Panc1 (cell line): Measurements from ENCODE around the gene CFAP74. TPM values are rescaled to one million over a fixed set of nuclear protein-coding genes. Genes with fewer than 3 reads are reported as not detected.

ENCODE experiments used
- ATAC-seq: fragments of 200-7000 bp; cut with Tn5 transposase; 2 replicates; pipeline ENCODE4 v1.9.1; 2020; ENCODE audit warnings: mild to moderate bottlenecking, moderate library complexity
- BruUV-seq: library from RNA; stranded (reverse); fragments of 400-500 nt; replicated peaks from 2 replicates; lab custom pipeline; 2021; lab: Mats Ljungman, UMichigan
- CTCF ChIA-PET: fragments of 300-600 bp; sonication (Branson Sonifier 250); formaldehyde crosslinking; loops from one replicate; lab custom pipeline; 2022; ENCODE audit warnings: antibody characterized with exemption; lab: Charles Lee
- POLR2A ChIA-PET: fragments of 300-600 bp; sonication (Branson Sonifier 250); formaldehyde crosslinking; loops from one replicate; lab custom pipeline; 2022; ENCODE audit warnings: antibody characterized with exemption; lab: Charles Lee
- DNase-seq: peaks from one replicate; pipeline ENCODE4 v3.0.0-alpha.2; 2010; ENCODE audit warnings: low read depth, low spot score
- H3K27ac ChIP-seq: 2 replicates; pipeline ENCODE4 v1.5.1; 2011; ENCODE audit warnings: mild to moderate bottlenecking, low read length, inconsistent platforms
- H3K27me3 ChIP-seq: fragments of 200-500 bp; sonication (Bioruptor generic); 2 replicates; pipeline ENCODE4 v1.6.0; 2014; ENCODE audit warnings: low read length, inconsistent platforms; ENCODE audit not compliant: control insufficient read depth, insufficient read depth
- H3K36me3 ChIP-seq: fragments of 200-500 bp; sonication (Bioruptor generic); 2 replicates; pipeline ENCODE4 v1.5.1; 2014; ENCODE audit warnings: inconsistent platforms, mild to moderate bottlenecking, low read length, moderate library complexity; ENCODE audit not compliant: control insufficient read depth, insufficient read depth
- H3K4me1 ChIP-seq: 2 replicates; pipeline ENCODE4 v1.5.1; 2011; ENCODE audit warnings: inconsistent platforms, mild to moderate bottlenecking, low read length, moderate library complexity; ENCODE audit not compliant: control insufficient read depth, insufficient read depth
- H3K4me3 ChIP-seq, 2 experiments: 2 replicates each; pipeline ENCODE4 v1.5.1; 2011 to 2012; ENCODE audit warnings: low read depth in 2 of 2, low read length in 2 of 2, mild to moderate bottlenecking in 2 of 2, inconsistent platforms in 1 of 2, moderate library complexity in 1 of 2
- H3K9me3 ChIP-seq: fragments of 200-500 bp; sonication (Bioruptor generic); 2 replicates; pipeline ENCODE4 v1.5.1; 2014; ENCODE audit warnings: low read depth, mild to moderate bottlenecking, inconsistent platforms, low read length, moderate library complexity; ENCODE audit not compliant: control insufficient read depth, insufficient read depth
- CTCF ChIP-seq: fragments of 450-650 bp; IDR thresholded peaks from 2 replicates; pipeline ENCODE4 v1.5.1; 2017; ENCODE audit warnings: mild to moderate bottlenecking
- POLR2AphosphoS5 ChIP-seq: IDR thresholded peaks from 2 replicates; pipeline ENCODE4 v1.6.1; 2012; ENCODE audit warnings: mild to moderate bottlenecking, low read depth, low read length, moderate library complexity
- REST ChIP-seq, 2 experiments: IDR thresholded peaks; 2 replicates each; pipeline ENCODE4 v1.6.1; 2011 to 2012; ENCODE audit warnings: low read depth in 2 of 2, control low read depth in 1 of 2, low read length in 1 of 2, mild to moderate bottlenecking in 1 of 2, moderate library complexity in 1 of 2; ENCODE audit not compliant: insufficient read depth in 1 of 2
- SIN3A ChIP-seq: IDR thresholded peaks from 2 replicates; pipeline ENCODE4 v1.6.1; 2012; ENCODE audit warnings: low read depth, mild to moderate bottlenecking, low read length, moderate library complexity, borderline replicate concordance; ENCODE audit not compliant: insufficient read depth
- TCF7L2 ChIP-seq: IDR thresholded peaks from 2 replicates; pipeline ENCODE4 v1.6.1; 2011; ENCODE audit warnings: mild to moderate bottlenecking, low read depth, low read length, inconsistent platforms
- in situ Hi-C: cut with HindIII; loops from 2 replicates; pipeline ENCODE4 v1.10.0; 2016; ENCODE audit warnings: low sequenced_read_pairs, low pct_unique_long_range_greater_than_20kb
- intact Hi-C: fragments of 100-400 bp; cut with micrococcal nuclease; formaldehyde crosslinking; loops from one replicate; pipeline ENCODE4 v1.10.0; 2022; ENCODE audit not compliant: unreplicated experiment
- total RNA-seq: library from RNA; stranded (reverse); gene quantifications from one replicate; pipeline ENCODE4 v1.2.1, GENCODE V29; 2021; ENCODE audit not compliant: unreplicated experiment

The CFAP74 gene
- total RNA-seq, 1 experiment from 2014 or later, result not detected

- Histone ChIP-seq H3K27me3 (no peaks in the 10 kb centered on the region), H3K27ac (no peak overlapping the region), H3K4me1 (peaks cover 9% of the 10 kb centered on the region), H3K4me3 (no peak overlapping the region), H3K36me3 (no peaks in the 10 kb centered on the region; the same call in 1 of the 2 replicates), H3K9me3 (no peaks in the 10 kb centered on the region)
- in situ Hi-C loops, result no loop called here
- intact Hi-C loops, result no loop called here
- TF ChIP-seq REST (IDR thresholded peaks at IDR 0.05; ENCODE audit: insufficient read depth in 1 of 2, low read depth in 2 of 2, low read length in 1 of 2) (no peak), POLR2AphosphoS5 (no peak), TCF7L2 (no peak), CTCF (no peak), SIN3A (no peak)
- CTCF ChIA-PET, result no interaction called here
- BruUV-seq, result no TSS peak
- DNase-seq (no peak), ATAC-seq (no peak)
- POLR2A ChIA-PET, result no interaction called here
Measured at GRCh38 chr1:2052054-2052679, 48.6 kb upstream of the CFAP74 start.

- CTCF ChIA-PET, result interaction anchor here (0.7 kb wide), 2 partner anchors 111 to 203 kb away, joined by 4 to 7 read pairs; no protein-coding TSS in a partner anchor
- intact Hi-C loops, result no loop called here
- TF ChIP-seq REST (IDR thresholded peaks at IDR 0.05; ENCODE audit: insufficient read depth in 1 of 2, low read depth in 2 of 2, low read length in 1 of 2), result no peak
- no peak for TF ChIP-seq TCF7L2
- no peak for TF ChIP-seq POLR2AphosphoS5
Measured at GRCh38 chr1:2050793-2051682, 47.5 kb upstream of the CFAP74 start.

More at GRCh38 chr1:2050793-2051682, 47.5 kb upstream of the CFAP74 start:
- BruUV-seq, result no TSS peak
- Histone ChIP-seq H3K36me3 (no peaks in the 10 kb centered on the region; the same call in 1 of the 2 replicates), H3K27me3 (no peaks in the 10 kb centered on the region), H3K9me3 (no peaks in the 10 kb centered on the region), H3K4me3 (peak overlapping the region; percentile 63 to 68), H3K27ac (peak overlapping the region; percentile 63; the same call in 1 of the 2 replicates), H3K4me1 (peaks cover 9% of the 10 kb centered on the region)
- no peak for DNase-seq
- POLR2A ChIA-PET, result no interaction called here
- in situ Hi-C loops, result no loop called here
- no peak for ATAC-seq
